ENCODE measurements around the gene MMP14.

MMP14 gene

GRCh38 chr14:22814373-22814772 is 22.0 kb upstream of the MMP14 start:
- TF ChIP-seq, protein P1, sequence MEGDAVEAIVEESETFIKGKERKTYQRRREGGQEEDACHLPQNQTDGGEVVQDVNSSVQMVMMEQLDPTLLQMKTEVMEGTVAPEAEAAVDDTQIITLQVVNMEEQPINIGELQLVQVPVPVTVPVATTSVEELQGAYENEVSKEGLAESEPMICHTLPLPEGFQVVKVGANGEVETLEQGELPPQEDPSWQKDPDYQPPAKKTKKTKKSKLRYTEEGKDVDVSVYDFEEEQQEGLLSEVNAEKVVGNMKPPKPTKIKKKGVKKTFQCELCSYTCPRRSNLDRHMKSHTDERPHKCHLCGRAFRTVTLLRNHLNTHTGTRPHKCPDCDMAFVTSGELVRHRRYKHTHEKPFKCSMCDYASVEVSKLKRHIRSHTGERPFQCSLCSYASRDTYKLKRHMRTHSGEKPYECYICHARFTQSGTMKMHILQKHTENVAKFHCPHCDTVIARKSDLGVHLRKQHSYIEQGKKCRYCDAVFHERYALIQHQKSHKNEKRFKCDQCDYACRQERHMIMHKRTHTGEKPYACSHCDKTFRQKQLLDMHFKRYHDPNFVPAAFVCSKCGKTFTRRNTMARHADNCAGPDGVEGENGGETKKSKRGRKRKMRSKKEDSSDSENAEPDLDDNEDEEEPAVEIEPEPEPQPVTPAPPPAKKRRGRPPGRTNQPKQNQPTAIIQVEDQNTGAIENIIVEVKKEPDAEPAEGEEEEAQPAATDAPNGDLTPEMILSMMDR (IDR thresholded peaks at IDR 0.05; ENCODE audit: low read depth, low read length) = no peak
- H3K4me3 ChIP-seq (ENCODE audit: low read depth, low read length) = no peak overlapping the region

- H3K4me3 ChIP-seq (ENCODE audit: low read depth, low read length) = no peak within 1 kb of the TSS
- TF ChIP-seq, protein P1 (IDR thresholded peaks at IDR 0.05; ENCODE audit: low read depth, low read length) = no peak
Measured at GRCh38 chr14:22814941-22815713, 21.3 kb upstream of the MMP14 start, which contains the start of gene SLC7A7. Gene SLC7A7, minus strand, starts transcription at chr14:22815435. Its CDS starts 2,037 bp downstream, at chr14:22813398.

GRCh38 chr14:22819151-22819988 is 17.0 kb upstream of the MMP14 start:
- peak overlapping the region; percentile 47 for H3K4me3 ChIP-seq (ENCODE audit: low read depth, low read length)
- TF ChIP-seq, protein P1 (IDR thresholded peaks at IDR 0.05; ENCODE audit: low read depth, low read length) = no peak

GRCh38 chr14:22820731-22821130 is 15.7 kb upstream of the MMP14 start:
- TF ChIP-seq, protein P1 (IDR thresholded peaks at IDR 0.05; ENCODE audit: low read depth, low read length) = no peak
- H3K4me3 ChIP-seq (ENCODE audit: low read depth, low read length) = no peak overlapping the region

GRCh38 chr14:22821193-22822015 is 15.0 kb upstream of the MMP14 start:
- H3K4me3 ChIP-seq (ENCODE audit: low read depth, low read length) = no peak overlapping the region
- TF ChIP-seq, protein P1 (IDR thresholded peaks at IDR 0.05; ENCODE audit: low read depth, low read length) = no peak

GRCh38 chr14:22822016-22822570 is 14.3 kb upstream of the MMP14 start:
- TF ChIP-seq, protein P1 (IDR thresholded peaks at IDR 0.05; ENCODE audit: low read depth, low read length) = no peak
- H3K4me3 ChIP-seq (ENCODE audit: low read depth, low read length) = no peak overlapping the region
